ENCODE measurements around the gene NFIA. TPM values are rescaled to one million over a fixed set of nuclear protein-coding genes. Genes with fewer than 3 reads are reported as not detected.

The NFIA gene
- total and polyA plus RNA-seq, 2 donors (not counting 1 experiment from before 2014, with no cell fraction given), result 0.28 to 0.54 TPM

DNA sequence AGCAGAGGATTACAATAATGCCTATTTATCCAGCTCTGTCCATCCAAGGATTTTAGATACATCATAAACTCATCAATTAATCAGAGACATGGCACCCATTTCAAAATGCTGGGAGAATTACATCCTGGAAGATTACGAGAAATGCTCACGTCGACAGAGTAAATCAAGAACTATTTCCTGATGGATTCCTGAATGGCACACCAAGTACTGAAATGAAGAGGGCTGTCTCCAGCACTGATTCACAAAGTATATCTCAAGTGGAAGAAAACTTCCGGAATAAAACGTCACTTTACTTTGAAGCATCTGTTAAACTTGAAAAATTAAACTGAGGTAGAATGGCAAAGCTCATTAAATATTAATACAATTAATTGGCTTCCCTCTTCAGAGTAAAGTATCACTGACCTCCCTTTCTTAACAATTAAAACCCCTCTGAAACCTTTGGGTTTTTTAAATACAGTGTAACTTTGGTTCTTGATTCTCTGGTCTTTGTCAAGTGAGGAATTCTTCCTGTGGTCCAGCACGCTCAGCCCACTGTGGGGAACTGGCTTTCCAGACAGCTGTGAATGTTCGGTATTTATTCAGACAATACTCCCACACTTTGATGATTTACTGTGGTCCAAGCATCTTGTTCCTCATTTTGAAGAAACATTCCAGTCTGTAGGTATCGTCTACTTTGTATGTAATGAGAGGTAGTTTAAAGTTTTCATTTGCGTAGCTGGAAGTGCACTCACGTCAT, 288.0 kb downstream of the NFIA start:
- H3K9me3 Mint-ChIP-seq (ENCODE audit: insufficient read depth), result no peaks in the 10 kb centered on the region
- intact Hi-C loops (cut with micrococcal nuclease), result no loop called here

DNA sequence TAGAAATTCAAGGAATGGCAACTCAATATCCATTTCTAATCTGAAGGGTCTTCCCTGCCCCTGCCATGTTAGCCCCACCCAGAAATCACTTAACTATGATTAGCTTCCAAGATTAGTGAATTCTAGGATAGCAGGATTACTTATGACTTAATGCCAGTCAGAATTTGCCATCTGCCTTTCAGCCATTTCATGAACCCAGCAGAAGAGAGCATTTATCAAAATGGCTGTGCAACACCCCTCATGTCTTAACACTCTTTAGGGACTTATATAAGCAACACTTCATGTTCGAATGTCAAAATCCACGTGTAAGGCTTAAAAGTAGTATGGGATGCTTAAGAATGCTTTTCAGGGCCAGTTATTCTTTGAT, 288.5 kb downstream of the NFIA start:
- Histone ChIP-seq H3K36me3 (replicated peaks in 1 of 2; ENCODE audit: control extremely low read depth in 1 of 2, control insufficient read depth in 1 of 2, extremely low read depth in 1 of 2, insufficient read depth in 2 of 2, low read length in 1 of 2) (no peaks in the 10 kb centered on the region), H3K9me3 (ENCODE audit: control extremely low read depth in 1 of 3, control insufficient read depth in 2 of 3, insufficient read depth in 1 of 3, low read length in 2 of 3) (no peaks in the 10 kb centered on the region), H3K27ac (ENCODE audit: low read length in 2 of 2) (no peak overlapping the region), H3K4me3 (ENCODE audit: control extremely low read depth in 1 of 5, extremely low read depth in 1 of 5, insufficient read depth in 1 of 5, low read depth in 2 of 5, low read length in 4 of 5) (no peak overlapping the region), H3K4me1 (ENCODE audit: control insufficient read depth in 2 of 2, insufficient read depth in 2 of 2, low read length in 2 of 2) (no peaks in the 10 kb centered on the region), H2AFZ (ENCODE audit: insufficient read depth, low read depth, low read length, poor library complexity, severe bottlenecking) (no peak overlapping the region), H3K4me2 (replicated peaks; ENCODE audit: low read depth, low read length, poor library complexity, severe bottlenecking) (no peak overlapping the region), H3K27me3 (replicated peaks in 1 of 4; ENCODE audit: control extremely low read depth in 1 of 4, control insufficient read depth in 3 of 4, insufficient read depth in 4 of 4, low read length in 3 of 4) (no peaks in the 10 kb centered on the region), H4K20me1 (ENCODE audit: control insufficient read depth, insufficient read depth, low read length, poor library complexity, severe bottlenecking) (no peaks in the 10 kb centered on the region), H3K9ac (ENCODE audit: low read length) (no peak overlapping the region), H3K79me2 (ENCODE audit: control insufficient read depth, insufficient read depth, low read length) (no peaks in the 10 kb centered on the region)
- ATAC-seq (ENCODE audit: low read depth), result no peak
- CTCF ChIA-PET, result no interaction called here
- H3K4me1 Mint-ChIP-seq, result no peaks in the 10 kb centered on the region
- intact Hi-C loops (cut with micrococcal nuclease), result no loop called here
- H3K4me3 Mint-ChIP-seq, result no peak overlapping the region
- no peak for DNase-seq
- no peak overlapping the region for H3K27ac Mint-ChIP-seq
- no CpG with 5 or more reads among the region's 2 CpGs for WGBS (ENCODE audit: insufficient coverage)
- TF ChIP-seq, protein P1, sequence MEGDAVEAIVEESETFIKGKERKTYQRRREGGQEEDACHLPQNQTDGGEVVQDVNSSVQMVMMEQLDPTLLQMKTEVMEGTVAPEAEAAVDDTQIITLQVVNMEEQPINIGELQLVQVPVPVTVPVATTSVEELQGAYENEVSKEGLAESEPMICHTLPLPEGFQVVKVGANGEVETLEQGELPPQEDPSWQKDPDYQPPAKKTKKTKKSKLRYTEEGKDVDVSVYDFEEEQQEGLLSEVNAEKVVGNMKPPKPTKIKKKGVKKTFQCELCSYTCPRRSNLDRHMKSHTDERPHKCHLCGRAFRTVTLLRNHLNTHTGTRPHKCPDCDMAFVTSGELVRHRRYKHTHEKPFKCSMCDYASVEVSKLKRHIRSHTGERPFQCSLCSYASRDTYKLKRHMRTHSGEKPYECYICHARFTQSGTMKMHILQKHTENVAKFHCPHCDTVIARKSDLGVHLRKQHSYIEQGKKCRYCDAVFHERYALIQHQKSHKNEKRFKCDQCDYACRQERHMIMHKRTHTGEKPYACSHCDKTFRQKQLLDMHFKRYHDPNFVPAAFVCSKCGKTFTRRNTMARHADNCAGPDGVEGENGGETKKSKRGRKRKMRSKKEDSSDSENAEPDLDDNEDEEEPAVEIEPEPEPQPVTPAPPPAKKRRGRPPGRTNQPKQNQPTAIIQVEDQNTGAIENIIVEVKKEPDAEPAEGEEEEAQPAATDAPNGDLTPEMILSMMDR (IDR thresholded peaks at IDR 0.05), result no peak
- TF ChIP-seq EZH2 (IDR thresholded peaks at IDR 0.05; ENCODE audit: borderline replicate concordance, insufficient read depth, low read depth, low read length, poor library complexity, severe bottlenecking), result no peak
- H3K9me3 Mint-ChIP-seq (ENCODE audit: insufficient read depth), result no peaks in the 10 kb centered on the region
- no peaks in the 10 kb centered on the region for H3K27me3 Mint-ChIP-seq
- POLR2A ChIA-PET, result interaction anchor here (0.6 kb wide), 1 partner anchor 18 kb away, joined by 4 read pairs; no protein-coding TSS in a partner anchor

More for the DNA sequence above, 288.0 kb downstream of the NFIA start:
- ChIA-PET CTCF (no interaction called here), POLR2A (interaction anchor here (0.6 kb wide), 1 partner anchor 18 kb away, joined by 4 read pairs; no protein-coding TSS in a partner anchor)
- H3K27me3 Mint-ChIP-seq, result peaks cover 3% of the 10 kb centered on the region
- H3K79me2 ChIP-seq (ENCODE audit: control insufficient read depth, insufficient read depth, low read length), result no peaks in the 10 kb centered on the region
- TF ChIP-seq, protein P1 (IDR thresholded peaks at IDR 0.05), result no peak
- TF ChIP-seq EZH2 (IDR thresholded peaks at IDR 0.05; ENCODE audit: borderline replicate concordance, insufficient read depth, low read depth, low read length, poor library complexity, severe bottlenecking), result no peak
- H3K9ac ChIP-seq (ENCODE audit: low read length), result no peak overlapping the region
- no peak overlapping the region for H2AFZ ChIP-seq (ENCODE audit: insufficient read depth, low read depth, low read length, poor library complexity, severe bottlenecking)
- WGBS (ENCODE audit: insufficient coverage), result 100% methylated on average over 2 of the region's 10 CpGs
- H3K4me1 Mint-ChIP-seq, result no peaks in the 10 kb centered on the region
- no peak overlapping the region for H3K4me3 ChIP-seq (ENCODE audit: control extremely low read depth in 1 of 5, extremely low read depth in 1 of 5, insufficient read depth in 1 of 5, low read depth in 2 of 5, low read length in 4 of 5)
- no peak for ATAC-seq (ENCODE audit: low read depth)
- H3K4me1 ChIP-seq (ENCODE audit: control insufficient read depth in 2 of 2, insufficient read depth in 2 of 2, low read length in 2 of 2), result no peaks in the 10 kb centered on the region
- DNase-seq, result no peak
- no peaks in the 10 kb centered on the region for H3K36me3 ChIP-seq (replicated peaks in 1 of 2; ENCODE audit: control extremely low read depth in 1 of 2, control insufficient read depth in 1 of 2, extremely low read depth in 1 of 2, insufficient read depth in 2 of 2, low read length in 1 of 2)
- H3K27ac ChIP-seq (ENCODE audit: low read length in 2 of 2), result no peak overlapping the region
- H3K27ac Mint-ChIP-seq, result no peak overlapping the region
- no peaks in the 10 kb centered on the region for H3K27me3 ChIP-seq (replicated peaks in 1 of 4; ENCODE audit: control extremely low read depth in 1 of 4, control insufficient read depth in 3 of 4, insufficient read depth in 4 of 4, low read length in 3 of 4)
- no peaks in the 10 kb centered on the region for H4K20me1 ChIP-seq (ENCODE audit: control insufficient read depth, insufficient read depth, low read length, poor library complexity, severe bottlenecking)
- H3K4me2 ChIP-seq (replicated peaks; ENCODE audit: low read depth, low read length, poor library complexity, severe bottlenecking), result no peak overlapping the region
- no peaks in the 10 kb centered on the region for H3K9me3 ChIP-seq (ENCODE audit: control extremely low read depth in 1 of 3, control insufficient read depth in 2 of 3, insufficient read depth in 1 of 3, low read length in 2 of 3)
- H3K4me3 Mint-ChIP-seq, result no peak overlapping the region

All from B cell (primary cell).